Measurements from ENCODE around the gene CITED4.

Gene CITED4

GRCh38 chr1:40844079-40844478, 18.1 kb downstream of the CITED4 start:
- DNase-seq (ENCODE audit: low read depth): no peak
- in situ Hi-C loops (cut with HindIII; ENCODE audit: low sequenced_read_pairs): no loop called here
- TF ChIP-seq CTCF (IDR thresholded peaks at IDR 0.05; ENCODE audit: low read depth, low read length, missing control alignments): no peak
- H3K4me3 ChIP-seq (ENCODE audit: low read depth, low read length): no peak overlapping the region

- TF ChIP-seq CTCF (IDR thresholded peaks at IDR 0.05; ENCODE audit: low read depth, low read length, missing control alignments): no peak
- in situ Hi-C loops (cut with HindIII; ENCODE audit: low sequenced_read_pairs): no loop called here
Measured at GRCh38 chr1:40842691-40843090, 19.5 kb downstream of the CITED4 start.

GRCh38 chr1:40842207-40842606, 20.0 kb downstream of the CITED4 start:
- TF ChIP-seq CTCF (IDR thresholded peaks at IDR 0.05; ENCODE audit: low read depth, low read length, missing control alignments): no peak

More at GRCh38 chr1:40842691-40843090, 19.5 kb downstream of the CITED4 start:
- DNase-seq (ENCODE audit: low read depth): no peak
- no peak overlapping the region for H3K4me3 ChIP-seq (ENCODE audit: low read depth, low read length)

GRCh38 chr1:40841602-40842001, 20.6 kb downstream of the CITED4 start:
- no peak for DNase-seq (ENCODE audit: low read depth)
- no peak overlapping the region for H3K4me3 ChIP-seq (ENCODE audit: low read depth, low read length)
- in situ Hi-C loops (cut with HindIII; ENCODE audit: low sequenced_read_pairs): no loop called here
- no peak for TF ChIP-seq CTCF (IDR thresholded peaks at IDR 0.05; ENCODE audit: low read depth, low read length, missing control alignments)

More at GRCh38 chr1:40842207-40842606, 20.0 kb downstream of the CITED4 start:
- no peak for DNase-seq (ENCODE audit: low read depth)
- H3K4me3 ChIP-seq (ENCODE audit: low read depth, low read length): no peak overlapping the region
- in situ Hi-C loops (cut with HindIII; ENCODE audit: low sequenced_read_pairs): no loop called here

- DNase-seq (ENCODE audit: low read depth): no peak
- no peak for TF ChIP-seq CTCF (IDR thresholded peaks at IDR 0.05; ENCODE audit: low read depth, low read length, missing control alignments)
- in situ Hi-C loops (cut with HindIII; ENCODE audit: low sequenced_read_pairs): no loop called here
- H3K4me3 ChIP-seq (ENCODE audit: low read depth, low read length): no peak overlapping the region
Measured at GRCh38 chr1:40840526-40841323, 21.4 kb downstream of the CITED4 start.

- in situ Hi-C loops (cut with HindIII; ENCODE audit: low sequenced_read_pairs): no loop called here
- no peak overlapping the region for H3K4me3 ChIP-seq (ENCODE audit: low read depth, low read length)
- no peak for DNase-seq (ENCODE audit: low read depth)
- TF ChIP-seq CTCF (IDR thresholded peaks at IDR 0.05; ENCODE audit: low read depth, low read length, missing control alignments): no peak
Measured at GRCh38 chr1:40839943-40840335, 22.2 kb downstream of the CITED4 start.
